ENCODE measurements around the gene SPG11.

- no peak for TF ChIP-seq EZH2 (IDR thresholded peaks at IDR 0.05; ENCODE audit: insufficient read depth, poor library complexity, severe bottlenecking)
- no peak for TF ChIP-seq EZH2phosphoT487 (IDR thresholded peaks at IDR 0.05; ENCODE audit: insufficient read depth, low read depth)
Measured at GRCh38 chr15:44620081-44620480, 43.4 kb downstream of the SPG11 start.

Measured in GM23248 (cell line).